GM12801 (cell line): Measurements from ENCODE around the gene TSPAN18.

ENCODE experiments used
- TF ChIP-seq, protein P1 (sequence below): IDR thresholded peaks from one replicate; pipeline ENCODE4 v1.5.1; 2011; ENCODE audit warnings: control low read depth; ENCODE audit not compliant: insufficient read length; ENCODE audit errors: extremely low read depth

TSPAN18 gene

DNA sequence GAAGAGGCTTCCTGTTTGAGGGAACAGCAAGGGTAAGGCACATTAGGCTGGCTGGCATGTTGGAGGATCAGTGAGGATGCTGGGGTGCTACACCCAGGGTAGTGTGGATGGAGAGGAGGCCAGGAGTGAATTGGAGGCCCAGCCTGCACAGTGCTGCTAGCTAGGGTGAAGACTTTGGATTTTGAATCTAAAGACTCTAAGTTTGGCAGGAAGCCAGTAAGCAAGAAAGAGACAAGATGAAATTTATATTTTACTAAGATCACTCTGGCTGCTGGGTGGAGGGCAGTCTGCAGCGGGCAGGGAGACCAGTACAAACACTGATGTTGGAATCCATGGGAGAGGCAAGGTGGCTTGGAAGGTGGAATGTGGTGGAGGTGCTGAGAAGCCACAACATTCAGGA is 43.6 kb downstream of the TSPAN18 start:
- TF ChIP-seq, protein P1, sequence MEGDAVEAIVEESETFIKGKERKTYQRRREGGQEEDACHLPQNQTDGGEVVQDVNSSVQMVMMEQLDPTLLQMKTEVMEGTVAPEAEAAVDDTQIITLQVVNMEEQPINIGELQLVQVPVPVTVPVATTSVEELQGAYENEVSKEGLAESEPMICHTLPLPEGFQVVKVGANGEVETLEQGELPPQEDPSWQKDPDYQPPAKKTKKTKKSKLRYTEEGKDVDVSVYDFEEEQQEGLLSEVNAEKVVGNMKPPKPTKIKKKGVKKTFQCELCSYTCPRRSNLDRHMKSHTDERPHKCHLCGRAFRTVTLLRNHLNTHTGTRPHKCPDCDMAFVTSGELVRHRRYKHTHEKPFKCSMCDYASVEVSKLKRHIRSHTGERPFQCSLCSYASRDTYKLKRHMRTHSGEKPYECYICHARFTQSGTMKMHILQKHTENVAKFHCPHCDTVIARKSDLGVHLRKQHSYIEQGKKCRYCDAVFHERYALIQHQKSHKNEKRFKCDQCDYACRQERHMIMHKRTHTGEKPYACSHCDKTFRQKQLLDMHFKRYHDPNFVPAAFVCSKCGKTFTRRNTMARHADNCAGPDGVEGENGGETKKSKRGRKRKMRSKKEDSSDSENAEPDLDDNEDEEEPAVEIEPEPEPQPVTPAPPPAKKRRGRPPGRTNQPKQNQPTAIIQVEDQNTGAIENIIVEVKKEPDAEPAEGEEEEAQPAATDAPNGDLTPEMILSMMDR, result no peak

- TF ChIP-seq, protein P1, result no peak
Measured at GRCh38 chr11:44771252-44771734, 44.5 kb downstream of the TSPAN18 start.

DNA sequence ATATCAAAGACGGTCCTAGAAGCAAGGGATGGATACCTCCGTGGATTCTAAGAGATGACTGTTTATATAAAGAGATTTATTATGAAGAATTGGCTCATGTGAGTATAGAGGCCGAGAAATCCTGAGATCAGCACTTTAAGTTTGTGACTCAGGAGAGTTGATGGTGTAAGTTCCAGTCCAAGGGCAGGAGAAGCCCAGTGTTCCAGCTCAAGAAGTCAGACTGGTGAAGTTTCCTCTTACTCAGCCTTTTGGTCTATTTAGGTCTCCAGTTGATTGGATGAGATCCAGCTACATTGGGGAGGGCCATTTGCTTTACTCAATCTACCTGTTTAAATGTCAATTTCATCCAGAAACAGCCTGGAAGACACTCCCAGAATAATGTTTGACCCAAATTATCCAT is 45.1 kb downstream of the TSPAN18 start:
- TF ChIP-seq, protein P1, result no peak

GRCh38 chr11:44773351-44773965 is 46.7 kb downstream of the TSPAN18 start:
- TF ChIP-seq, protein P1, result no peak

- TF ChIP-seq, protein P1, result no peak
Measured at GRCh38 chr11:44774108-44774507, 47.3 kb downstream of the TSPAN18 start.

- TF ChIP-seq, protein P1, result no peak
Measured at GRCh38 chr11:44774731-44775130, 48.0 kb downstream of the TSPAN18 start.

DNA sequence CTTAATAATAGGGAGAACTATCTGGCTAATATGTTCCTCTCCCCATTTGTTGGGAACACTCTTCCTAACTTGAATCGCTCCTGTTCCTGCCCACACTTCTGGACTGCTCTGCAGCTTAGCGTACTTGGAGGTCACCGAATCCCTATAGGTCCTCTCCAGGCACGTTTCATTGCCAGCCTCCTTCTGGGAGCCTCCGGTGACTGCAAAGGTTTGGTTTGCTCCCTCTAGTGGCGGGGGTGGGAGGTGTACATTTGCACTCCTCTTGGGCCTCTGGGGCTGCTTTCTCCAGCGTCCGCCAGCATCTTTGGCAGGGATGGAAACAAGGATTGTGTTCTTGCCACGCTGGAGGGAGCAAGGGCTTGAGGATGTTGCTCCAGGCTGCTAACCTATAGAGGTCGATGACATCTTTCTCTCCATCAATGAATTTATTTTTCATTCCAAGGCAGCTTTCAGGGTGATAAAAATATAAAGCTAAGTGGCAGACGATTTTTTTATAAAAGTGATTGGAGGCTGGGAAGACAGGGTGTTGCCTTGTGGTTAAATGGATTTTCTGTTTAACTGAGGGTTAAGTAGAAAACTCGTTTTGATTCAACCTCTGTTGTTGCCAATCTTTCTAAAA is 48.7 kb downstream of the TSPAN18 start:
- TF ChIP-seq, protein P1, result no peak
